HepG2 (cell line): ENCODE measurements around the gene GRIK1. TPM values are rescaled to one million over a fixed set of nuclear protein-coding genes. Genes with fewer than 3 reads are reported as not detected.

Experiments used
- ATAC-seq: fragments of 200-7000 bp; cut with Tn5 transposase; 3 replicates; pipeline ENCODE4 v1.9.1; 2020; ENCODE audit warnings: mild to moderate bottlenecking, moderate library complexity
- BruUV-seq: library from RNA; stranded (reverse); fragments of 400-500 nt; replicated peaks from 2 replicates; lab custom pipeline; 2021; lab: Mats Ljungman, UMichigan
- CTCF ChIA-PET: fragments of 300-600 bp; formaldehyde crosslinking; extraction: SDS; loops from one replicate; lab custom pipeline; 2021; ENCODE audit warnings: low total read pairs, inconsistent platforms, low intra/inter-chr PET ratio; lab: Yijun Ruan, JAX
- POLR2A ChIA-PET: fragments of 350-600 bp; sonication (Branson Sonifier 250); formaldehyde crosslinking; loops from one replicate; lab custom pipeline; 2020; ENCODE audit warnings: antibody characterized with exemption, inconsistent platforms; lab: Yijun Ruan, JAX
- DNase-seq: peaks from one replicate; pipeline ENCODE4 v3.0.0-alpha.2; 2015; ENCODE audit warnings: low spot score
- FAIRE-seq: peaks from 3 replicates; lab custom pipeline; 2011; peaks lifted over from hg19 to GRCh38; lab: Jason Lieb, UNC
- H2AFZ ChIP-seq: one replicate; pipeline ENCODE4 v1.6.1; 2011; ENCODE audit warnings: low read length, inconsistent platforms
- H3K27ac ChIP-seq: fragments of 300-600 bp; 3 replicates; pipeline ENCODE4 v1.8.0; 2011; ENCODE audit warnings: mixed run types, mild to moderate bottlenecking, mixed read lengths, low read length, inconsistent platforms; ENCODE audit not compliant: insufficient read depth; ENCODE audit errors: extremely low read length
- H3K27me3 ChIP-seq, 2 experiments: fragments of 200-600 bp in 1 of 2; 2 replicates in 1 of 2; 3 replicates in 1 of 2; pipeline versions ENCODE4 v1.6.0 to v1.8.0; 2011; ENCODE audit warnings: low read length in 2 of 2, mild to moderate bottlenecking in 2 of 2, moderate library complexity in 2 of 2, inconsistent platforms in 1 of 2; ENCODE audit not compliant: insufficient read depth in 2 of 2, control insufficient read depth in 1 of 2
- H3K36me3 ChIP-seq, 2 experiments: fragments of 200-600 bp in 1 of 2; replicated peaks in 1 of 2; 2 replicates in 1 of 2; 3 replicates in 1 of 2; pipeline versions ENCODE4 v1.5.1 to v1.8.0; 2011; ENCODE audit warnings: low read length in 2 of 2, inconsistent platforms in 1 of 2; ENCODE audit not compliant: insufficient read depth in 2 of 2, control insufficient read depth in 1 of 2
- H3K4me1 ChIP-seq: 2 replicates; pipeline ENCODE4 v1.5.1; 2012; ENCODE audit warnings: low read length, inconsistent platforms; ENCODE audit not compliant: insufficient read depth
- H3K4me2 ChIP-seq: 2 replicates; pipeline ENCODE4 v1.6.0; 2011; ENCODE audit warnings: low read depth, low read length, inconsistent platforms
- H3K4me3 ChIP-seq, 3 experiments: fragments of 200-600 bp in 1 of 3; sonication (generic), shearing (Covaris generic) in 1 of 3; replicated peaks in 1 of 3; 2 replicates each; pipeline ENCODE4 v1.5.1; 2011 to 2016; ENCODE audit warnings: low read length in 3 of 3, inconsistent platforms in 2 of 3, low read depth in 2 of 3, mild to moderate bottlenecking in 2 of 3, control low read depth in 1 of 3, mixed read lengths in 1 of 3; ENCODE audit not compliant: insufficient read depth in 1 of 3
- H3K79me2 ChIP-seq: one replicate; pipeline ENCODE4 v1.6.1; 2011; ENCODE audit warnings: low read length, inconsistent platforms; ENCODE audit not compliant: insufficient read depth
- H3K9ac ChIP-seq: 2 replicates; pipeline ENCODE4 v1.6.0; 2011; ENCODE audit warnings: mild to moderate bottlenecking, low read depth, low read length, inconsistent platforms; ENCODE audit not compliant: insufficient read depth
- H3K9me3 ChIP-seq: 2 replicates; pipeline ENCODE4 v1.5.1; 2012; ENCODE audit warnings: mild to moderate bottlenecking, low read length
- H4K20me1 ChIP-seq: 2 replicates; pipeline ENCODE4 v1.6.0; 2011; ENCODE audit warnings: inconsistent platforms, mild to moderate bottlenecking, low read length, moderate library complexity; ENCODE audit not compliant: insufficient read depth
- ATF2 ChIP-seq: sonication (generic); formaldehyde crosslinking; IDR thresholded peaks from 2 replicates; pipeline ENCODE4 v1.4.0; 2020; ENCODE audit warnings: missing genetic modification reagents
- ELF3 ChIP-seq: IDR thresholded peaks from 2 replicates; pipeline ENCODE4 v1.6.1; 2016; ENCODE audit warnings: missing genetic modification reagents, missing compliant biosample characterization
- FOXJ3 ChIP-seq: sonication (generic); formaldehyde crosslinking; IDR thresholded peaks from 2 replicates; pipeline ENCODE4 v1.4.0; 2020; ENCODE audit warnings: missing genetic modification reagents, mild to moderate bottlenecking, borderline replicate concordance
- NR2F6 ChIP-seq, 2 experiments: IDR thresholded peaks; 2 replicates each; pipeline ENCODE4 v1.6.1; 2016; ENCODE audit warnings: antibody characterized with exemption in 1 of 2, mild to moderate bottlenecking in 1 of 2
- PITX1 ChIP-seq: sonication (generic); formaldehyde crosslinking; IDR thresholded peaks from 2 replicates; pipeline ENCODE4 v1.5.1; 2020; ENCODE audit warnings: mild to moderate bottlenecking, missing genetic modification reagents
- RFXANK ChIP-seq: IDR thresholded peaks from 2 replicates; pipeline ENCODE4 v1.6.1; 2016
- SP4 ChIP-seq: sonication (generic); formaldehyde crosslinking; IDR thresholded peaks from 2 replicates; pipeline ENCODE4 v1.8.1; 2023; ENCODE audit warnings: mild to moderate bottlenecking, missing genetic modification reagents
- TOPORS ChIP-seq: sonication (generic); formaldehyde crosslinking; IDR thresholded peaks from 2 replicates; pipeline ENCODE4 v1.8.0; 2023; ENCODE audit warnings: mild to moderate bottlenecking, missing genetic modification reagents
- ZFP91 ChIP-seq: sonication (generic); formaldehyde crosslinking; IDR thresholded peaks from 2 replicates; pipeline ENCODE4 v1.9.0; 2022; ENCODE audit warnings: missing genetic modification reagents, mild to moderate bottlenecking, borderline replicate concordance
- ZNF138 ChIP-seq: sonication (generic); formaldehyde crosslinking; IDR thresholded peaks from 2 replicates; pipeline ENCODE4 v1.5.0; 2020; ENCODE audit warnings: mild to moderate bottlenecking, low read depth, missing genetic modification reagents
- ZNF251 ChIP-seq: sonication (generic); formaldehyde crosslinking; IDR thresholded peaks from 2 replicates; pipeline ENCODE4 v1.9.0; 2021; ENCODE audit warnings: mild to moderate bottlenecking, missing genetic modification reagents
- ZNF333 ChIP-seq: sonication (generic); formaldehyde crosslinking; IDR thresholded peaks from 2 replicates; pipeline ENCODE4 v1.4.0; 2020; ENCODE audit warnings: mild to moderate bottlenecking, missing genetic modification reagents, borderline replicate concordance
- ZNF614 ChIP-seq: IDR thresholded peaks from 2 replicates; pipeline ENCODE4 v1.6.1; 2018; ENCODE audit warnings: missing biosample characterization, missing genetic modification reagents, inconsistent platforms, borderline replicate concordance
- ZNF878 ChIP-seq: sonication (generic); formaldehyde crosslinking; IDR thresholded peaks from 2 replicates; pipeline ENCODE4 v1.8.1; 2023; ENCODE audit warnings: mild to moderate bottlenecking, missing genetic modification reagents, moderate library complexity
- WGBS: methylation state at CpG from one replicate; pipeline ENCODE4 v1.1.6; 2017; ENCODE audit warnings: low lambda C conversion rate; 5-methylcytosine and 5-hydroxymethylcytosine counted together
- in situ Hi-C: cut with HindIII; loops from 2 replicates; pipeline ENCODE4 v1.10.0; 2017; ENCODE audit warnings: low pct_unique_long_range_greater_than_20kb; ENCODE audit not compliant: extremely low pct_ligation_motif_present
- intact Hi-C: fragments of 100-400 bp; cut with micrococcal nuclease; formaldehyde crosslinking; loops from one replicate; pipeline ENCODE4 v1.10.0; 2022; ENCODE audit not compliant: unreplicated experiment
- polyA plus RNA-seq, 8 experiments: library from polyadenylated mRNA; depleted of rRNA in 3 of 8; stranded (reverse) in 7 of 8; unstranded in 1 of 8; fragments of >200 nt; fragmentation: Illumina TruSeq in 4 of 8; extraction: Trizol in 4 of 8; gene quantifications; 2 replicates each; pipeline versions ENCODE4 v1.2.1 to v1.2.3, GENCODE V29; 2011 to 2016; ENCODE audit warnings: low read depth in 4 of 8, missing spikeins in 1 of 8, mixed read lengths in 1 of 8; ENCODE audit not compliant: insufficient read depth in 1 of 8
- total RNA-seq, 5 experiments: library from RNA; depleted of rRNA; stranded (reverse); fragments of >200 nt; fragmentation: Illumina TruSeq; extraction: Trizol; gene quantifications; 2 replicates each; pipeline ENCODE4 v1.2.3, GENCODE V29; 2016; ENCODE audit warnings: low read depth in 1 of 5
- TF ChIP-seq, protein P1 (sequence below): IDR thresholded peaks from 2 replicates; pipeline ENCODE4 v1.6.1; 2016
- TF ChIP-seq, protein P2 (sequence below): sonication (generic); formaldehyde crosslinking; IDR thresholded peaks from 2 replicates; pipeline ENCODE4 v1.4.0; 2020; ENCODE audit warnings: low read depth, mild to moderate bottlenecking, missing genetic modification reagents

GRIK1 gene
- total and polyA plus RNA-seq, 2 of the 13 experiments (the other 11 are each of a cell fraction or from before 2014, with no cell fraction given) = not detected

GRCh38 chr21:29798840-29799239 is 141.0 kb downstream of the GRIK1 start:
- ATAC-seq = no peak
- Histone ChIP-seq H3K4me1 (no peaks in the 10 kb centered on the region), H3K4me2 (no peak overlapping the region), H3K9me3 (no peaks in the 10 kb centered on the region), H3K79me2 (no peaks in the 10 kb centered on the region), H3K27me3 (no peaks in the 10 kb centered on the region), H3K9ac (no peak overlapping the region), H3K27ac (no peak overlapping the region), H3K36me3 (no peaks in the 10 kb centered on the region), H4K20me1 (no peaks in the 10 kb centered on the region), H2AFZ (no peak overlapping the region), H3K4me3 (no peak overlapping the region)
- no peak for DNase-seq
- no peak for FAIRE-seq
- ChIA-PET CTCF (no interaction called here), POLR2A (no interaction called here)
- intact Hi-C loops = no loop called here
- WGBS = 32% methylated on average over 3 of the region's 3 CpGs
- BruUV-seq = no TSS peak
- in situ Hi-C loops = no loop called here
- TF ChIP-seq TOPORS (no peak), RFXANK (no peak), ZNF138 (CRISPR knock-in tag) (no peak), ZNF333 (CRISPR knock-in tag) (no peak), ZNF878 (CRISPR knock-in tag) (no peak), ZFP91 (CRISPR knock-in tag) (no peak), PITX1 (CRISPR knock-in tag) (no peak), ELF3 (CRISPR knock-in tag) (no peak), FOXJ3 (CRISPR knock-in tag) (no peak), ATF2 (no peak), SP4 (CRISPR knock-in tag) (no peak), NR2F6 (IDR thresholded peaks at IDR 0.05) (no peak), NR2F6 (CRISPR knock-in tag; IDR thresholded peaks at IDR 0.05) (no peak), ZNF614 (CRISPR knock-in tag) (no peak), ZNF251 (CRISPR knock-in tag) (no peak)
- TF ChIP-seq, protein P1, sequence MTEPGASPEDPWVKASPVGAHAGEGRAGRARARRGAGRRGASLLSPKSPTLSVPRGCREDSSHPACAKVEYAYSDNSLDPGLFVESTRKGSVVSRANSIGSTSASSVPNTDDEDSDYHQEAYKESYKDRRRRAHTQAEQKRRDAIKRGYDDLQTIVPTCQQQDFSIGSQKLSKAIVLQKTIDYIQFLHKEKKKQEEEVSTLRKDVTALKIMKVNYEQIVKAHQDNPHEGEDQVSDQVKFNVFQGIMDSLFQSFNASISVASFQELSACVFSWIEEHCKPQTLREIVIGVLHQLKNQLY (CRISPR knock-in tag) = no peak
- TF ChIP-seq, protein P2, sequence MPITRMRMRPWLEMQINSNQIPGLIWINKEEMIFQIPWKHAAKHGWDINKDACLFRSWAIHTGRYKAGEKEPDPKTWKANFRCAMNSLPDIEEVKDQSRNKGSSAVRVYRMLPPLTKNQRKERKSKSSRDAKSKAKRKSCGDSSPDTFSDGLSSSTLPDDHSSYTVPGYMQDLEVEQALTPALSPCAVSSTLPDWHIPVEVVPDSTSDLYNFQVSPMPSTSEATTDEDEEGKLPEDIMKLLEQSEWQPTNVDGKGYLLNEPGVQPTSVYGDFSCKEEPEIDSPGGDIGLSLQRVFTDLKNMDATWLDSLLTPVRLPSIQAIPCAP (CRISPR knock-in tag) = no peak
